Adrenal gland (tissue), 12 donors: Measurements from ENCODE around the gene PLEKHN1. TPM values are rescaled to one million over a fixed set of nuclear protein-coding genes. Genes with fewer than 3 reads are reported as not detected.

Experiments
- DNase-seq, 7 donors: peaks; one replicate each; pipeline ENCODE4 v3.0.0-alpha.2; 2019 to 2020
- H3K27ac ChIP-seq, 5 donors: fragments of 200-600 bp; sonication (generic) in 4 of 5; 1 replicate in 3 of 5; 2 replicates in 2 of 5; pipeline versions ENCODE4 v1.5.1 to v1.8.0; 2016 to 2020; ENCODE audit warnings: mild to moderate bottlenecking in 1 of 5
- H3K27me3 ChIP-seq: fragments of 200-600 bp; 2 replicates; pipeline ENCODE4 v1.8.0; 2021
- H3K36me3 ChIP-seq, 2 donors: fragments of 200-600 bp; replicated peaks in 1 of 2; 1 replicate in 1 of 2; 2 replicates in 1 of 2; pipeline versions ENCODE4 v1.5.1 to v1.8.0; 2018 to 2022
- H3K4me1 ChIP-seq, 2 donors: fragments of 200-600 bp; replicated peaks in 1 of 2; 1 replicate in 1 of 2; 2 replicates in 1 of 2; pipeline versions ENCODE4 v1.5.1 to v1.8.0; 2018 to 2021
- H3K4me3 ChIP-seq, 4 donors: fragments of 200-600 bp; sonication (generic) in 3 of 4; one replicate each; pipeline ENCODE4 v1.5.1; 2016 to 2018
- H3K9me3 ChIP-seq, 3 donors: fragments of 200-600 bp; sonication (generic) in 1 of 3; replicated peaks in 1 of 3; 1 replicate in 2 of 3; 2 replicates in 1 of 3; pipeline versions ENCODE4 v1.5.1 to v1.8.0; 2016 to 2021
- POLR2A ChIP-seq, 2 donors: fragments of 450-650 bp; IDR thresholded peaks; one replicate each; pipeline ENCODE4 v1.6.1; 2017; ENCODE audit warnings: antibody characterized with exemption in 2 of 2, mild to moderate bottlenecking in 2 of 2, moderate library complexity in 1 of 2
- WGBS, 4 donors: extraction: QIAGEN DNeasy Blood & Tissue Kit in 2 of 4; methylation state at CpG; one replicate each; pipeline versions ENCODE4 v1.1.5 to v1.1.7; 2013 to 2017; 5-methylcytosine and 5-hydroxymethylcytosine counted together
- intact Hi-C, 2 donors: fragments of 100-400 bp; cut with DNase I; formaldehyde crosslinking; loops; one replicate each; pipeline versions ENCODE4 v1.14.1 to v1.15.0; 2022 to 2023
- polyA plus RNA-seq, 3 donors: library from polyadenylated mRNA; stranded (reverse); fragments of 200-250 nt in 2 of 3; fragments of 350-450 nt in 1 of 3; fragmentation: Illumina TruSeq in 1 of 3; extraction: RNeasy Lipid Tissue Mini Kit (QIAGEN cat#74804) in 1 of 3; gene quantifications; one replicate each; pipeline ENCODE4 v1.2.3, GENCODE V29; 2013 to 2014
- total RNA-seq, 9 donors: library from RNA; depleted of rRNA in 4 of 9; stranded (reverse); fragments of >200 nt in 4 of 9; fragments of 120-200 nt in 1 of 9; fragmentation: NEBNext Ultra II Directional in 1 of 9; extraction: Animal tissue kit (Norgen Biotek cat#: 25700) in 1 of 9; gene quantifications; one replicate each; pipeline versions ENCODE4 v1.1.0 to v1.2.4, GENCODE V29; 2013 to 2023
- TF ChIP-seq, protein P1 (sequence below), 6 experiments: fragments of 450-650 bp in 4 of 6; fragments of 200-600 bp in 2 of 6; sonication (generic) in 1 of 6; IDR thresholded peaks; 1 replicate in 5 of 6; 2 replicates in 1 of 6; pipeline versions ENCODE4 v1.5.1 to v1.8.0; 2016 to 2021; ENCODE audit warnings: antibody characterized with exemption in 6 of 6, mild to moderate bottlenecking in 2 of 6, moderate library complexity in 1 of 6
- donor health status: healthy with polysubstance abuse.
- donor health status: Bipolar disorder and iron deficiency.
- donor health status: DM: yes; HTN: yes; CAD: no.
- donor health status: DM: no; HTN: no; CAD: no.
- donor health status: DM: no; HTN: no; CAD: no.
- donor health status: DM: yes; HTN: yes; CAD: no.

PLEKHN1 gene
- total and polyA plus RNA-seq, 12 donors = 0.05 to 10.5 (median 1.3) TPM; not detected in 3

DNA sequence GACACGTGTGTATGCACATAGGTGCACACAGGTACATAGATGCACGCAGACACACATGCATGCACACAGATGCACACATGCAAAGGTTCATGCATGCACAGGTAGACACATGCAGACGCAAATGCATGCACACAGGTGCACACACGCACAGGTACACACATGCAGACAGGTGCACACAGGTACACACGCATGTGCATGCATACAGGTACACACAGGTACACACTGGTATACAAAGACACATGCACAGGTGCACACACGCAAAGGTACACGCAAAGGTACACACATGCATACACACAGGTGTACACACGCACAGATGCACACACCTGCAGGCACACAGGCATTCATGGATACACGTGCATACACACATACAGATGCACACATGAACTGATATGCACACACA is 16.0 kb upstream of the PLEKHN1 start:
- WGBS, 4 donors = 89 to 94% (median 93%) methylated on average over 8 to 9 of the region's 9 CpGs
- Histone ChIP-seq H3K27ac (no peak overlapping the region), H3K4me3 (no peak overlapping the region), H3K4me1 (no peaks in the 10 kb centered on the region), H3K36me3 (peaks cover 0 to 89% of the 10 kb centered on the region in 2 donors), H3K27me3 (no peaks in the 10 kb centered on the region), H3K9me3 (no peaks in the 10 kb centered on the region)
- intact Hi-C loops = no loop called here
- TF ChIP-seq, protein P1, sequence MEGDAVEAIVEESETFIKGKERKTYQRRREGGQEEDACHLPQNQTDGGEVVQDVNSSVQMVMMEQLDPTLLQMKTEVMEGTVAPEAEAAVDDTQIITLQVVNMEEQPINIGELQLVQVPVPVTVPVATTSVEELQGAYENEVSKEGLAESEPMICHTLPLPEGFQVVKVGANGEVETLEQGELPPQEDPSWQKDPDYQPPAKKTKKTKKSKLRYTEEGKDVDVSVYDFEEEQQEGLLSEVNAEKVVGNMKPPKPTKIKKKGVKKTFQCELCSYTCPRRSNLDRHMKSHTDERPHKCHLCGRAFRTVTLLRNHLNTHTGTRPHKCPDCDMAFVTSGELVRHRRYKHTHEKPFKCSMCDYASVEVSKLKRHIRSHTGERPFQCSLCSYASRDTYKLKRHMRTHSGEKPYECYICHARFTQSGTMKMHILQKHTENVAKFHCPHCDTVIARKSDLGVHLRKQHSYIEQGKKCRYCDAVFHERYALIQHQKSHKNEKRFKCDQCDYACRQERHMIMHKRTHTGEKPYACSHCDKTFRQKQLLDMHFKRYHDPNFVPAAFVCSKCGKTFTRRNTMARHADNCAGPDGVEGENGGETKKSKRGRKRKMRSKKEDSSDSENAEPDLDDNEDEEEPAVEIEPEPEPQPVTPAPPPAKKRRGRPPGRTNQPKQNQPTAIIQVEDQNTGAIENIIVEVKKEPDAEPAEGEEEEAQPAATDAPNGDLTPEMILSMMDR (IDR thresholded peaks at IDR 0.05) = no peak
- DNase-seq = no peak

DNA sequence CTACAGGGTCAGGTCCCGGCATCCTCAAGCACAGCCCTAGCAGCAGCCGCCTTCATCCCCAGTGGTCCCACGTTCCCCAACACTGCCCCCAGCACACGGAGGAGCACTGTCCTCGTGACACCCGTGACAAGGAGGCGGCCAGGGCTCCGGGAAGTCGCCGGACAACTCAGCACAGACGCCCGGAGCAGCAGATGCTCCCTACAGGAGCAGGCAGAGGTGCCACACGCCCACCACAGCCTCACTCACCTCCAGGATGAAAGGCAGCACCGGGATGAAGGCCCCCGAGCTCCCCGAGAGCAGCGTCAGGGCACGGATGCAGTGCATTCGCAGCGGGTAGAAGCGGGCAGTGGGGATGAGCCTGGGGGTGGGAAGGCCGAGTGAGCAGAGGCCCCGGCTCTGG is 15.4 kb upstream of the PLEKHN1 start:
- WGBS, 4 donors = 91 to 97% (median 97%) methylated on average over 12 to 23 of the region's 23 CpGs
- TF ChIP-seq, protein P1 (IDR thresholded peaks at IDR 0.05) = no peak
- Histone ChIP-seq H3K4me1 (no peaks in the 10 kb centered on the region), H3K27ac (no peak overlapping the region), H3K27me3 (no peaks in the 10 kb centered on the region), H3K36me3 (peaks cover 0 to 94% of the 10 kb centered on the region in 2 donors), H3K9me3 (no peaks in the 10 kb centered on the region), H3K4me3 (no peak overlapping the region)
- intact Hi-C loops = no loop called here
- no peak for DNase-seq

DNA sequence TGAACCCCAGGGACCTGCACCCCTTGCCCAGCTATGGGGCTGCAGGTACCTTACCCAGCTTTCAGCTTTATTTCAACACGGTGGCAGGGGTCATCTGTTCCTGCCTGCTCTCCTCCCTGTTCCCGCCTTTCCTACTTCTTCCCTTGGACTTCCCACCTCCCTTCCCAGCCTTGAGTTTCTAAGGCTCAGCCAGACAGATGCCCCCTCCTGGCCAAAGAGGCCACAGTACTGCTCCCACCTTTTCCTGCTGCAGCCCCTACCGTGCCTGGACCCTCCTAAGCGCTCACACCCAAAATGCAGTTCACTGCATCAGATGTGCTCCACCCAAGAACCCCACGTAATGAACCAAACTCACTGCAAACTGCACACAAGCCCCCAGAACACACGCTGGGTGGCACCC is 14.9 kb upstream of the PLEKHN1 start:
- no peak overlapping the region for H3K4me3 ChIP-seq
- TF ChIP-seq POLR2A (IDR thresholded peaks at IDR 0.05) = no peak
- TF ChIP-seq, protein P1 (IDR thresholded peaks at IDR 0.05) = peak in 4 of 6 experiments; percentile 5 to 19 (median 13)

DNA sequence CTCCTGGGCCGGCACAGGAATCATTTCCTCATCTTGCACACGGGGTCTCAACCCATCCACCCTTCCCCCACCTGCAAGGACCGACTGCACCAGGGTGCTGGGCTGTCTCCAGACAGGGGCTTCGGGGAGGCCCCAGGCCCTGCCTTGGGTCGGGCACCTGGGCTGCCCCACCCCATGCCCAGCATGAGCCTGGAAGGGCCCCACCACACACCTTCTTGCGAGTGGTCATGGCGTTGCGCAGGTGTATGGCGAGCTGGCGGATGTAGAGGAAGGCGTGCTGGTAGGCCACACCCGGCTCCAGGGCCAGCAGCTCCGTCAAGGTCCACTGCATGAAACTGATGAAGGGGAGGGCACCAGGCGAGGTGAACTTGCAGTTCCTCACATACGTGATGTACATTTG is 14.1 kb upstream of the PLEKHN1 start:
- Histone ChIP-seq H3K36me3 (peaks cover 0 to 95% of the 10 kb centered on the region in 2 donors), H3K27me3 (no peaks in the 10 kb centered on the region), H3K9me3 (no peaks in the 10 kb centered on the region), H3K4me1 (peaks cover 0 to under 1% of the 10 kb centered on the region in 2 donors), H3K27ac (no peak overlapping the region), H3K4me3 (no peak overlapping the region)
- intact Hi-C loops = no loop called here
- no peak for DNase-seq
- TF ChIP-seq, protein P1 (IDR thresholded peaks at IDR 0.05) = no peak
- TF ChIP-seq POLR2A (IDR thresholded peaks at IDR 0.05) = no peak
- 90 to 97% (median 96%) methylated on average over 11 to 15 of the region's 15 CpGs for WGBS, 4 donors

More for the DNA sequence above, 14.9 kb upstream of the PLEKHN1 start:
- Histone ChIP-seq H3K9me3 (no peaks in the 10 kb centered on the region), H3K27ac (no peak overlapping the region), H3K4me1 (no peaks in the 10 kb centered on the region), H3K27me3 (no peaks in the 10 kb centered on the region), H3K36me3 (peaks cover 0 to 94% of the 10 kb centered on the region in 2 donors)
- 80 to 85% (median 84%) methylated on average over 6 of the region's 6 CpGs for WGBS, 4 donors
- no peak for DNase-seq
- intact Hi-C loops = no loop called here
